MCF 10A (cell line): ENCODE data around the gene MAGEB2. TPM values are rescaled to one million over a fixed set of nuclear protein-coding genes. Genes with fewer than 3 reads are reported as not detected.

Experiments
- BruUV-seq: library from RNA; stranded (reverse); fragments of 400-500 nt; replicated peaks from 2 replicates; lab custom pipeline; 2021; lab: Mats Ljungman, UMichigan
- CTCF ChIA-PET: fragments of 300-600 bp; sonication (Branson Sonifier 250); formaldehyde crosslinking; extraction: SDS; loops from one replicate; lab custom pipeline; 2021; ENCODE audit warnings: antibody characterized with exemption, inconsistent platforms; lab: Yijun Ruan, JAX
- POLR2A ChIA-PET: fragments of 300-600, 350-650 bp; sonication (Branson Sonifier 250); formaldehyde crosslinking; extraction: SDS; loops from one replicate; lab custom pipeline; 2020; ENCODE audit warnings: antibody characterized with exemption, inconsistent platforms; lab: Yijun Ruan, JAX
- DNase-seq: peaks from one replicate; pipeline ENCODE4 v3.0.0-alpha.2; 2018; ENCODE audit not compliant: unreplicated experiment
- H3K27ac Mint-ChIP-seq: one replicate; pipeline ENCODE4 v1.8.0; 2022; ENCODE audit warnings: mild to moderate bottlenecking, low read depth, mixed read lengths; ENCODE audit not compliant: unreplicated experiment
- H3K27me3 Mint-ChIP-seq: one replicate; pipeline ENCODE4 v1.8.0; 2022; ENCODE audit warnings: mixed read lengths; ENCODE audit not compliant: insufficient read depth, unreplicated experiment
- H3K36me3 Mint-ChIP-seq: one replicate; pipeline ENCODE4 v1.8.0; 2022; ENCODE audit warnings: mild to moderate bottlenecking, moderate library complexity, mixed read lengths; ENCODE audit not compliant: insufficient read depth, unreplicated experiment
- H3K4me1 Mint-ChIP-seq: one replicate; pipeline ENCODE4 v1.8.0; 2022; ENCODE audit warnings: mixed read lengths; ENCODE audit not compliant: insufficient read depth, unreplicated experiment
- H3K4me3 Mint-ChIP-seq: one replicate; pipeline ENCODE4 v1.8.0; 2022; ENCODE audit warnings: mild to moderate bottlenecking, moderate library complexity, mixed read lengths; ENCODE audit not compliant: unreplicated experiment
- H3K9me3 Mint-ChIP-seq: one replicate; pipeline ENCODE4 v1.8.0; 2022; ENCODE audit warnings: mixed read lengths; ENCODE audit not compliant: unreplicated experiment
- intact Hi-C: fragments of 100-400 bp; cut with micrococcal nuclease; formaldehyde crosslinking; loops from 2 replicates; pipeline ENCODE4 v1.14.1; 2022
- total RNA-seq: library from RNA; stranded (reverse); gene quantifications from 2 replicates; pipeline ENCODE4 v1.2.3, GENCODE V29; 2022
- TF ChIP-seq, protein P1 (sequence below): fragments of 200-600 bp; IDR thresholded peaks from one replicate; pipeline ENCODE4 v1.8.0; 2022; ENCODE audit warnings: antibody characterized with exemption, mild to moderate bottlenecking; ENCODE audit not compliant: unreplicated experiment

MAGEB2 gene
- total RNA-seq, 1 experiment from 2014 or later = not detected

DNA sequence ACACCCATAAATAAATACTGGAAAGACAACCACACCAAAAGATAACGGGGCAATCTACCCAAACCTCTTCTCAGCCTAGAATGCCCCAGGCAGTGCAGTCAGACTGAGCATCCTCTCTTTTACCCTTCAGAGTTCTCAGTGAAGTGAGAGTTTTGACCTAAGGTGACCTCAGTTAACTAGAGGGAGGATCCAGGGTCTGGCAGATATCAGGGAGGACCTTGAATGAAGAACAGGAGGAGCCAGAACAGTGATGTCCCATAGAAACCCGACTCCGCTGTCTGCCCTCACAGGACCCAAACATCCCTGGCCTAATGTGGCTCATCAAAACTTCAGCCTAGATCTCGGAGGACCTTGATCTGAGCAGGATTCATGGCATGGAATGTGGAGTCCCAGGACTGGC is 15.0 kb downstream of the MAGEB2 start, which contains the start of gene MAGEB3:
Gene MAGEB3 (plus strand): TSS at position 263 of the 400 bp plus-strand sequence. CDS start 5,268 bp downstream, outside the sequence.
- Mint-ChIP-seq H3K9me3 (no peaks in the 10 kb centered on the region), H3K4me3 (no peak within 1 kb of the TSS), H3K27ac (no peak within 1 kb of the TSS), H3K36me3 (no peaks in the 10 kb centered on the region), H3K4me1 (no peaks in the 10 kb centered on the region), H3K27me3 (peaks cover 21% of the 10 kb centered on the region)
- POLR2A ChIA-PET = no interaction called here
- BruUV-seq = no TSS peak
- no peak for DNase-seq
- TF ChIP-seq, protein P1, sequence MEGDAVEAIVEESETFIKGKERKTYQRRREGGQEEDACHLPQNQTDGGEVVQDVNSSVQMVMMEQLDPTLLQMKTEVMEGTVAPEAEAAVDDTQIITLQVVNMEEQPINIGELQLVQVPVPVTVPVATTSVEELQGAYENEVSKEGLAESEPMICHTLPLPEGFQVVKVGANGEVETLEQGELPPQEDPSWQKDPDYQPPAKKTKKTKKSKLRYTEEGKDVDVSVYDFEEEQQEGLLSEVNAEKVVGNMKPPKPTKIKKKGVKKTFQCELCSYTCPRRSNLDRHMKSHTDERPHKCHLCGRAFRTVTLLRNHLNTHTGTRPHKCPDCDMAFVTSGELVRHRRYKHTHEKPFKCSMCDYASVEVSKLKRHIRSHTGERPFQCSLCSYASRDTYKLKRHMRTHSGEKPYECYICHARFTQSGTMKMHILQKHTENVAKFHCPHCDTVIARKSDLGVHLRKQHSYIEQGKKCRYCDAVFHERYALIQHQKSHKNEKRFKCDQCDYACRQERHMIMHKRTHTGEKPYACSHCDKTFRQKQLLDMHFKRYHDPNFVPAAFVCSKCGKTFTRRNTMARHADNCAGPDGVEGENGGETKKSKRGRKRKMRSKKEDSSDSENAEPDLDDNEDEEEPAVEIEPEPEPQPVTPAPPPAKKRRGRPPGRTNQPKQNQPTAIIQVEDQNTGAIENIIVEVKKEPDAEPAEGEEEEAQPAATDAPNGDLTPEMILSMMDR = no peak
- CTCF ChIA-PET = interaction anchor here (0.7 kb wide), 1 partner anchor 44 kb away, joined by 3 read pairs; no protein-coding TSS in a partner anchor
- intact Hi-C loops = no loop called here

DNA sequence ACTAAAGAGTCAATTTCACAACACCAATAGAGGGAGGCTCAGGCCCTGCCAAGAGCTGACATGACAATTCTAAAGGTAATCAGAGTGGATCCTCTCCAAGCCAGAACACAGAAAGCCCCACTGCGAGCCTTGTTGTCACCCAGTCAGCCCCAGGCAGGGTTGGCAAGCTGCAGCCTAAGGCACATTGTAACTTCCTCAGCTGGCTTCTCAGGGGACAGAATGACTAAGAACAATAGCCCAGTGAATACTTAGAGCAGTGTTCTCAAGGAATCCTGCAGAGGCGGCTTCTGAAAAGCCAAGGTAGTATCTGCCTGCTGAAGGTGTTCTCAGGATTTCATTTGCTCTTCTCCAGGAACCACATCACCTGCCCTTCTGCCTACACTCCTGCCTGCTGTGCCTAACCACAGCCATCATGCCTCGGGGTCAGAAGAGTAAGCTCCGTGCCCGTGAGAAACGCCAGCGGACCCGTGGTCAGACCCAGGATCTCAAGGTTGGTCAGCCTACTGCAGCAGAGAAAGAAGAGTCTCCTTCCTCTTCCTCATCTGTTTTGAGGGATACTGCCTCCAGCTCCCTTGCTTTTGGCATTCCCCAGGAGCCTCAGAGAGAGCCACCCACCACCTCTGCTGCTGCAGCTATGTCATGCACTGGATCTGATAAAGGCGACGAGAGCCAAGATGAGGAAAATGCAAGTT is 26.5 kb downstream of the MAGEB2 start, which contains the start of gene MAGEB4:
Gene MAGEB4 (plus strand): TSS at position 277 of the 692 bp plus-strand sequence. CDS start 136 bp downstream, at position 413.
- H3K27ac Mint-ChIP-seq = no peak within 1 kb of the TSS
- H3K27me3 Mint-ChIP-seq = peaks cover 43% of the 10 kb centered on the region
- no TSS peak for BruUV-seq
- no peaks in the 10 kb centered on the region for H3K36me3 Mint-ChIP-seq
- H3K9me3 Mint-ChIP-seq = no peaks in the 10 kb centered on the region
- DNase-seq = no peak
- TF ChIP-seq, protein P1 = no peak
- intact Hi-C loops = no loop called here
- POLR2A ChIA-PET = no interaction called here
- H3K4me3 Mint-ChIP-seq = no peak within 1 kb of the TSS
- no peaks in the 10 kb centered on the region for H3K4me1 Mint-ChIP-seq
- CTCF ChIA-PET = no interaction called here

DNA sequence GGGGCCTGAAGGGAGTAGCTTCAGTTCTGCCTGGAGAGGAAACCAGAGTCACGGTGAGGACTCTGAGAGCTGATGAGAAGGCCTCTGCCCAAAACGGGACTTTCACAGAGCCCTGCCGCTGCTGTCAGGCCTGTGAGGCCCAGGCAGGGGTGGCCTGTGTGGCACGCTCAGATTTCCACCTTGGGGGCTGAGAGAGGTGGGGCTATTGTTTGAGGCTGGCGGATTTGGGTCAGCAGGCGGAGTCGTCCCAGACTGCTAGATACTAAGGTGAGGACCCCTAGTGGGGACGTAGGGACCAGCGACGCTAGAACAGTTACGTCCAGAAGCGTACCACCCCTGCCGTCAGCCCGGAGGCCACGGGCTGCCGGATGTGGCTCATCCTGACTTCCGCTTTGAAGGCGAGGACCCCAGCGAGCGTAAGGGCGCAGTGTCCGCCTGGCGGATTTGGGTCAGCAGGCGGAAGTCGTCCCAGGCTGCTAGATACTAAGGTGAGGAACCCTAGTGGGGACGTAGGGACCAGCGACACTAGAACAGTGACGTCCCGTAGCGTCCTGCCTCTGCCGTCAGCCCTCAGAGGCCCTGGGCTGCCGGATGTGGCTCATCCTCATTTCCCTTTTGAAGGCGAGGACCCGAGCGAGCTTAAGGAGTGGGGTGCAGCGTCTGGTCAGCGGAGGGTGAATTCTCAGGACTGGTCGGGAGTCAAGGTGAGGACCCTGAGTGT is 31.6 kb downstream of the MAGEB2 start, which contains the start of gene MAGEB1:
Gene MAGEB1 (plus strand): TSS at position 378 of the 721 bp plus-strand sequence. CDS start 3,348 bp downstream, outside the sequence.
- DNase-seq = no peak
- ChIA-PET POLR2A (no interaction called here), CTCF (interaction anchor here (0.6 kb wide), 1 partner anchor 837 kb away, joined by 3 read pairs; no protein-coding TSS in a partner anchor)
- Mint-ChIP-seq H3K27ac (no peak within 1 kb of the TSS), H3K27me3 (peaks cover 24% of the 10 kb centered on the region), H3K4me1 (no peaks in the 10 kb centered on the region), H3K4me3 (no peak within 1 kb of the TSS), H3K36me3 (no peaks in the 10 kb centered on the region), H3K9me3 (no peaks in the 10 kb centered on the region)
- BruUV-seq = no TSS peak
- intact Hi-C loops = no loop called here
- TF ChIP-seq, protein P1 = no peak

DNA sequence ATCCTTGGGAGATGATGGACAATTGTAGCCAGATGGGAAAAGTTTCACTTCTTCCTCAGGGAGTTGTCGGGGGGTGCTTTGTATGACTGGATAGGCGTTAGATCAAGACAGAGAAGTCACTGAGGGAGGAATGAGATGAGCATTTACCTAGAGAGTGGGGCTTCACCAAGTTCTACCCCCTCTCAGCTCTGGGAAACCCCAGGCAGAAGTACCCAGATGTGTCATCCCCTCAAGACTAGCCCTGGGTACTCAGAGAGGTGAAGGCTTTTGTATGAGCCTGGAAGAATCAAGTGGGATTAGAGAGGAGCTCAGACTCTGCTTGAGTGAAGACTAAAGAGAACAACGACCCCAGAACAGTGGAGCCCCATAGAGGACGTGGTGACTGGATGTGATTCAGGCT is 33.5 kb downstream of the MAGEB2 start:
- H3K36me3 Mint-ChIP-seq = no peaks in the 10 kb centered on the region
- TF ChIP-seq, protein P1 = no peak
- BruUV-seq = no TSS peak
- no peaks in the 10 kb centered on the region for H3K9me3 Mint-ChIP-seq
- no peaks in the 10 kb centered on the region for H3K4me1 Mint-ChIP-seq
- POLR2A ChIA-PET = no interaction called here
- peaks cover 24% of the 10 kb centered on the region for H3K27me3 Mint-ChIP-seq
- DNase-seq = no peak
- no peak overlapping the region for H3K27ac Mint-ChIP-seq
- intact Hi-C loops = no loop called here
- no peak overlapping the region for H3K4me3 Mint-ChIP-seq
- CTCF ChIA-PET = interaction anchor here (1.1 kb wide), 1 partner anchor 264 kb away, joined by 4 read pairs; no protein-coding TSS in a partner anchor
